IMR-90 (cell line): Measurements from ENCODE around the gene UNC5A.

Experiments
- CEBPB ChIP-seq: IDR thresholded peaks from 2 replicates; pipeline ENCODE4 v1.6.1; 2012; ENCODE audit warnings: low read depth, low read length, improper control_type of control experiment
- CTCF ChIP-seq: conservative IDR thresholded peaks from 2 replicates; pipeline ENCODE4 v1.5.1; 2012; ENCODE audit warnings: mild to moderate bottlenecking, low read depth, low read length, improper control_type of control experiment
- MXI1 ChIP-seq: IDR thresholded peaks from 2 replicates; pipeline ENCODE4 v1.6.1; 2012; ENCODE audit warnings: low read depth, mild to moderate bottlenecking, low read length, moderate library complexity, borderline replicate concordance
- NFE2L2 ChIP-seq: fragments of 150-350 bp; IDR thresholded peaks from 2 replicates; pipeline ENCODE4 v1.6.1; 2016; ENCODE audit warnings: low read depth, mild to moderate bottlenecking, low read length
- POLR2A ChIP-seq: IDR thresholded peaks from 2 replicates; pipeline ENCODE4 v1.6.1; 2012; ENCODE audit warnings: mild to moderate bottlenecking, low read depth, low read length
- RFX5 ChIP-seq: IDR thresholded peaks from 2 replicates; pipeline ENCODE4 v1.8.0; 2012; ENCODE audit warnings: low read depth, mild to moderate bottlenecking, low read length, moderate library complexity
- USF2 ChIP-seq: fragments of 150-350 bp; IDR thresholded peaks from 2 replicates; pipeline ENCODE4 v1.6.1; 2017; ENCODE audit warnings: mild to moderate bottlenecking, antibody characterized with exemption, low read length, low read depth

- TF ChIP-seq POLR2A, result no peak
- TF ChIP-seq CTCF, result no peak
- no peak for TF ChIP-seq USF2
- no peak for TF ChIP-seq MXI1
- TF ChIP-seq NFE2L2, result no peak
- no peak for TF ChIP-seq CEBPB
- no peak for TF ChIP-seq RFX5
Measured at GRCh38 chr5:176869501-176870109, 59.2 kb downstream of the UNC5A start.
